HG02870 (cell line): Measurements from ENCODE around the gene CD81.
"Not testable (repeated sequence)": the region's sequence is repeated elsewhere in the genome, so short reads cannot be mapped to it uniquely, and the experiment has no call there.

Experiments used
- ATAC-seq: cut with Tn5 transposase; IDR thresholded peaks from one replicate; pipeline ENCODE4 v1.9.1; 2021; ENCODE audit warnings: mild to moderate bottlenecking, moderate library complexity; ENCODE audit not compliant: unreplicated experiment

The CD81 gene

GRCh38 chr11:2355000-2355644 lies 22.0 kb upstream of the CD81 start:
- no peak for ATAC-seq

GRCh38 chr11:2357246-2357645 lies 19.9 kb upstream of the CD81 start:
- no peak for ATAC-seq

- ATAC-seq, result not testable (repeated sequence)
Observed at GRCh38 chr11:2357651-2358050, 19.5 kb upstream of the CD81 start.

DNA sequence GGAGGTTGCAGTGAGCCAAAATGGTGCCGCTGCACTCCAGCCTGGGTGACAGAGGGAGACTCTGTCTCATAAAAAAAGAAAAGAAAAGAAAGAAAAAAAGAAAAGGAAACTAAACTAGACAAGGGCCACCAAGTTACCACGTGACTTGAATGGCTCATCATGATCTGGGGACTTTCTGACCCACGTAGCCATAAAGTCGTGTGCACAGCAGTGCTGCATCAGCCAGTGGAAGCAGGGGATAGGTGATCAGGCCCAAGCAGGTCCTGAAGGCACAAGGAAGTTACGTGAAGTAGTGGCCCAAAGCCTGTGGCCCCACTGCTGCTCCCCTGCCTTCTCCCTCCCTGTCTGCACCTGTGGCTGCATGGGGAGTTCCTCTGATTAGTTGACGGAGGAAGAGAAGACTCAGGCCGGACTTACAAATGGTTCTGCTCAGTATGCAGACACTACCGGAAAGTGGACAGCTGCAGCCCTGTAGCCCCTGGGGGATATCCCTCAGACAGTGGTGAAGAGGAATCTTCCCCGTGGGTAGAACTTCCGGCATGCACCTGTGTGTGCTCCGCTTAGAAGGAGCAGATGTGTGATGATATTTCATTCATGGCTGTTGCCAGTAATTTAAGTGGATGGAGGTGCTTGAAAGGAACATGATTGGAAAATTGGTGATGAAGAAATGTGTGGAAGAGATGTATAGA lies 18.2 kb upstream of the CD81 start:
- no peak for ATAC-seq

DNA sequence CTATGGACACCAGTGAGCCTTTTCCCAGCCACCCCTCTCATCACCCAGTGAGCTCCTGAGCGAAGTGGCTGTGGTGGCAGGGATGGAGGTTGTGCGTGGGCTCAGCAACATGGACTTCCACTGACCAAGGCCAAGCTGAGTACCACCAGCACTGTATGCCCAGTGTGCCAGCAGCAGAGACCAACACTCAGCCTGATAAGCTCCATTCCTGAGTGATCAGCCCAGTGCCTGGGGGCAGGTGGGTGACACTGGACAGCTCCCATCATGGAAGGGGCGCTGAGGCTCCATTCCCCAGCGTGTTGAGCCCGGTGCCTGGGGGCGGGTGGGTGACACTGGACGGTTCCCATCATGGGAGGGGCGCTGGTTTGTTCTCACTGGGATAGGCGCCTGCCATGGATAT lies 17.6 kb upstream of the CD81 start:
- ATAC-seq, result no peak

GRCh38 chr11:2360081-2360642 lies 16.9 kb upstream of the CD81 start:
- no peak for ATAC-seq

- no peak for ATAC-seq
Observed at GRCh38 chr11:2361565-2361964, 15.5 kb upstream of the CD81 start.

GRCh38 chr11:2362414-2362813 lies 14.7 kb upstream of the CD81 start:
- ATAC-seq, result no peak

- ATAC-seq, result no peak
Observed at GRCh38 chr11:2363130-2363529, 14.0 kb upstream of the CD81 start.

GRCh38 chr11:2363577-2364370 lies 13.3 kb upstream of the CD81 start:
- no peak for ATAC-seq

DNA sequence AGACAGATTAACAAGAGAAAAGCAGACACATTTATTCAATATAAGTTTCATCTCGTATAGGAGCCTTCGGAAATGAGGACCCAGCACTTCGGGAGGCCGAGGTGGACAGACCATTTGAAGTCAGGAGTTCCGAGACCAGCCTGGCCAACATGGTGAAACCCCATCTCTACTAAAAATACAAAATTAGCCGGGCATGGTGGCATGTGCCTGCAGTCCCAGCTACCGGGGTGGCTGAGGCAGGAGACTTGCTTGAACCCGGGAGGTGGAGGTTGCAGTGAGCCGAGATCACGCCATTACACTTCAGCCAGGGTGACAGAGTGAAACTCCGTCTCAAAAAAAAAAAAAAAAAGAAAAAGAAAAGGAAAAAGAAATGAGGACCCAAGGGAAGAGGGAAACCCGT lies 12.7 kb upstream of the CD81 start:
- not testable (repeated sequence) for ATAC-seq

- no peak for ATAC-seq
Observed at GRCh38 chr11:2365571-2366210, 11.4 kb upstream of the CD81 start.

DNA sequence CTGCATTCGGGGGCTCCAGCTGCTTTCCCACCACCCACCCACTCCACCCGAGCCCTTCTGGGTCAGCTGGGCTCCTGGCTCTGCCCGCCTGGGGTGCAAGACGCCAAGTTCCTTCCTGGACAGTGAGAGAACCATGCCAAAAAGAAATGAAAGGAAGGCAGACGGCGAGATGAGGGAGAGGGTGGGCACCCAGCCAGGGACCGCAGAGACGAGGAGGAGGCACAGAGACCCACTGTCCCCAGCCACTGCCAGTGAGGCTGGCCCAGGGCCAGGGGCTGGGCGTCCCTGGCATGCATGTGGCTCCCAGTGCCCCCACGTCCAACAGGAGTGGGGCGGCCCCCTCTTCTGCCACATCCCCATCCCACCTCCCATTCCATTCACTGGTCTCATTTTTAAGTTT lies 10.8 kb upstream of the CD81 start:
- ATAC-seq, result no peak

GRCh38 chr11:2366733-2367132 lies 10.4 kb upstream of the CD81 start:
- no peak for ATAC-seq

- ATAC-seq, result no peak
Observed at GRCh38 chr11:2367266-2368160, 9.6 kb upstream of the CD81 start.

DNA sequence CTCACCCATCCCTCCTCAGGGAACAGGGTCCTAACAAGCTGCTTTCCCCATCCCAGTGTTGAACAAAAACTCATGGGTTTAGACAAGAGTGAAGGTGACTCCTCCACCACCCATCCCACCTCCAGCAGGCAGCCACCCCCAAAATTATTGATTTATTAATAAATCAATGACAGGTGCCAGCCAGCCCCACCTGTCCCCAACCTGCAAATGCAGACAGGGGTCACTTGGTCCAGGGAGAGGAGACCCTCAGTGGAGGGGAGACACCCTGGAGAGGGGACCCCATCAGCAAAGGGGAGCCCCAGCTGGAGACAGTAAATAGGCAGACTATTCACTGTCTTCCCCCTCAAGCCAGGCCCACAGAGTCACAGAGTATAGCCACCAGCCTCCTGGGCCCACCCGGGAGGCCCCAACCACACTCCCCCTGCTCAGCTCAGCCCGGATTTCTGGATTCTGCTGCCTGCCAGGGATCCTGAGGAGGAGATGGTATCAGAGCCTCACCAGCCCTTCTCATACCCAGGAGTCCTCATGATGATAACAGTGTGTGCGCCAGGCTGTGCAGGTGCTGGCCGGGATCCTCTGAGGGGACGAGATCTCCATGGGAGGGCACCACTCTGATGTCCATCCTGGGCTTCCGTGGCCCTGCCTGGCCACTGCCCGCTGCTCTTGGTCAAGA lies 8.8 kb upstream of the CD81 start:
- ATAC-seq, result no peak

DNA sequence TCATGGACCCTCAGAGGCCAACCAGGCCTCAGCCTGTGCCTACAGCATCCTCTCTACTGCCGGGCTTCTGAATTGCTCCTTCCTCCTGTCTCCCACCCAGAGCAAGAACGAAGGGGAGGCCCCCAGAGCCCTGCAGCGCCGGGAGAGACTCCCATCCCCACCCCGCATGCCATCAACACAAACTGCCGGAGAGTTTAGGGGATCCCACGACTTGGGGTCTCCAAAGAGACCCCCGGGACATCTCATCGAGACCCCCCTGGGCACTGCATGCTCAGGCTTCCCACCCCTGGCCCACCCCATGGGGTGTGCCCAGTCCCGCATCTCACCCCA lies 8.3 kb upstream of the CD81 start:
- no peak for ATAC-seq

DNA sequence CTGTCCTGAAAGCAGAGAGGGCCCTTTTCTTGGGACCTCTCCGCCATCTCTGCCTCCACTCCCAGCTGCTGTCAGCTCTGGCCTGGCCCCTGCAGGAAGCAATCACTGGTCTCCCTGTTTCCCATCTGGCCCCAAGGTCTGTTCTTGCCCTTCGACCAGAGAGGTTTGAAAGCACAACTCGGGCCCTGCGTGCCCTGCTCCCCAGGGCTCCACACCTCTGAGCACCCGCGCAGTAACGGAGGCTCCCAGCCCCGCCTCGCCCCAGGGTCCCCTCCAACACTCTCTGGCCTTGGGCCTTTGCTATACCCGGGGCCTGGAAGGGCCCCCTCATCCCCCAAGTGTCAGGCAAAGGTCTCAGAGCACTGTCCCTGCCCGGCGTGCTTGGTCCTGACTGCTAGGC lies 7.8 kb upstream of the CD81 start:
- ATAC-seq, result no peak

GRCh38 chr11:2369896-2370295 lies 7.2 kb upstream of the CD81 start:
- no peak for ATAC-seq
